Lung microvascular endothelial cell (primary cell): ENCODE measurements around the gene SOBP. TPM values are rescaled to one million over a fixed set of nuclear protein-coding genes. Genes with fewer than 3 reads are reported as not detected.

ENCODE experiments used
- DNase-seq, 2 donors: peaks; one replicate each; pipeline versions ENCODE4 v3.0.0 to v3.0.0-alpha.2; 2010; ENCODE audit warnings: low read depth in 2 of 2
- total RNA-seq: library from RNA; depleted of rRNA; stranded (reverse); fragments of >200 nt; gene quantifications from 2 replicates; pipeline ENCODE4 v1.2.1, GENCODE V29; 2014

The SOBP gene
- total RNA-seq, 1 donor from 2014 or later, result 0.20 TPM

DNA sequence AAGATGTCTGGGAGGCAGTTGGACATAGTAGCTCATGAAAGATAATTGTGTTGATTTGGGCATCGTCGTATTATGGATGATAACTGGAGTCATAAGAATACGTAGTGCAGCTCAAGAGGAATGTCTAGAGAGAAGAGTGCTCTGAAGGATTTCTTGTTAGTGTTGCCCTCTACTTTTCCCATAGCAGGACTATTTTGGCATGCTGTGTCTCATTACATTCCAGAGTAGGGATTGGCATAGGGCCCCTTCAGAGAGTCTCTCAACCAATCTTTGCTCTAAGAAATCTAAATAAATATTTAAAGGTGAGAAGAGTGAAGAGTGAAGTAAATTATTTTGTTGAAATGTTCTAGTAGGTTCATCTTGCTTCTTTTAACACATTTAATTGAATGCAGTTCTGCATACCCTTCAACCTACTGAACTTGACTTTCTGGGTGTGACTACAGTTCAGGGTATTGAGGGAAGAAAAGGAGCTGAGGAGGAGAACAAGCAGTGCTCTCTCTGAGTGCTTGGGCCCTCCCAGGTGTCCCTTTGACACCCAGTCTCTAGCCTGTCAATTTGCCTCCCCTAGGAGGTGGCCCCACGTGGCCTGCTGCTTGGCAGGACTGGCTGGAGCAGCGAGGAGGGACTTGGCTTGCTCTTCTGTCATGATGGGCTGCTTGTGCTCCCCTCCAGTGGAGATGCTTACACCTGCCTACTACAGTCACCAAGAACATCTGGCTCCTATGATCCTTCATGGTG lies 33.3 kb downstream of the SOBP start:
- DNase-seq, result no peak

DNA sequence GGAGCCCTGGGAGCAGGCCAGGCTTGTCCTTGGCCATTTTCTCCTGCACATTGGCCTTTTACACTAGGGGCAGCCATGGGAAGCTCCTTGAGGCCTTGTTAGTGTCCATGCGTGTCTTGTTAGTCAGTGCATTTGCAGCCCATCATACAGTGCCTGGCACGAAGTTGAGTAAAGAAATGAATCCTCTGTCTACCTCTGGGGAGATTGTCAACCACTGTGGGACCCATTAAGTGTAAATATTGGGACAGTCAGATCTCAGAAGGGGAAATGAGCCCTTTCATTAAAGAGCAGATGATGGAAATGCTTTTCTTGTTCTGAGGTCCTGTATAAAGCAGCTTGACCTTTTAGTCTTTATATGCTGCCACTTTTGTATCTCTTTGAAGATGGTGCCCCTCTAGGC lies 33.9 kb downstream of the SOBP start:
- no peak for DNase-seq

DNA sequence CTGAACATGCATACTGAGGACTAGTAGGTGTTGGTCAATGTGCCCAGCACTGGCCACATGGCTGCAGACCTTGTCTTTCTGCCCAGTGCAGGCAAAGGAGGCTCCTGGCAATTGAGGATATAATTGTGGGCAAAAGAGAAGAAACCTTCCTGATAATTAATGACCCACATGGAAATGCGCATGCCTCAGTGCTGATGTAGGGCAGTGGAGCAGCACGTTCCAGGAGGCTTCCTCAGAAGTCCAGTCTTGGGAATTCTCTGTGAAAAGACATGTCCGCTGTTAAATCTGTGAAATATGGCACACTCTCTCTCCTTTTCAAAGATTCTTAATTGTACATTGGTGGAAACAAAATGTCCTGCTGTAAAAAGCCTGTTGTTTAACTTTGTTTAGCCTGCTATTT lies 34.7 kb downstream of the SOBP start:
- DNase-seq, result no peak

DNA sequence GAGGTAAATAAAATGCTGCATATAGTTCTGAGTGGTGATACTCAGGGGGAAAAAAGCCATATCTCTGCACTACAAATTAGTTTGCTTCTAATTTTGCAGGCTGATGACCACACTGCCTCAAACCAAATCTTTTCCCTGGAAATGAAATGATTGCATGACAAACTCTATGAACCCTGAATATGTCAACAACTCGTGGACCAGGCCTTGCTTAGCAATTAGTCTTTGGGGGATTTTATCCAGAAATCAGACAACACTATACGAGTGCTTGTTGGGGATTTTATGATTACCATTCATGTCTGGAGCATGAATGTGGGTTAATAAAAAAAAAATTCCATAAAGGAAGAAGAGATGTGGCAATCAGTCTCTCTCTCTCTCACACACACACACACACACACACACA lies 42.0 kb downstream of the SOBP start:
- no peak for DNase-seq

DNA sequence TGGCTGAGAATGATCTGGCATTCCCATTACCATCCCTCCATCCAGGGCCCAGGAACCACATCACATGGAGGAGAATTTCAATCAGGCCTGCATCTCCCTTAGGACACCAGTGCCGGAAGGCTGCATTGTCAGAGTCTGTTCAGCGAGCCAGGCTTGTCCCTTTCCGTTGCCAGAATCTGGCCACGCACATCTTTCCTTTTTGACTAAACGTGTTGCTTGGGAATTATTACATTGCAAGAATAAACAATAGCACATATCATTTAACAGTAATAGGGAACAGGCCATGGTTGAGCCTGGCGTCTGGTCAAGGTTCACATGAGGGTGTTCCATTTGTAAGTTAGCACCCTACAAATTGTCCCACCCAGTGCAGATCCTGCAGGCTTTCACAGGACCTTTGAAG lies 42.8 kb downstream of the SOBP start:
- DNase-seq, result no peak

DNA sequence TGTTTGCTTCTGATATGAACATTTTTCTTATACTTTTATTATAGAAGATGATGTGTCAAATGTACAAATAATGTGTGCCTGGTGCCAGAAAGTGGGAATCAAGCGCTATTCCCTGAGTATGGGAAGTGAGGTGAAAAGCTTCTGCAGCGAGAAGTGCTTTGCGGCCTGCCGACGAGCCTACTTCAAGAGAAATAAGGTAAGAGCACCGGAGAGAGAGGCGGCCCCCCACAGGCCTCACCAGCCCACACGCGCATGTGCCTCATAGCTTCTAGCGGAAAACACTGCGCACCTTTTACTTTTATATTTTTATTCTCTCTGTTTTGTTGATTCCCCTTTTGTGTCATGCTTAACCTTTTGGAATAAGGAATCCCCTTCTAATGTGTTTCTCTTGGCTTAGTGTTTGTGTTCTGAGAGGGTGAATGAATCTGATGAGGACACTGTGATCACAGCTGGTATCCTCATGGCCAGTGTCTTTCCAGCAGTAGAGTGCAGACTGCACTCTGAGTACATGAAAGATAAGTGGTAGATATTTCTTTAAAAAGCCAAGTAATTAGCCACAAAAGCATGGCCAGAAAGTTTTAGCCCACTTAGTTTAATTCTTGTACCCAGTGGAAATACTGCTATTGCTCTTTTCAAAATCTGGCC lies 43.6 kb downstream of the SOBP start:
- DNase-seq, result no peak

DNA sequence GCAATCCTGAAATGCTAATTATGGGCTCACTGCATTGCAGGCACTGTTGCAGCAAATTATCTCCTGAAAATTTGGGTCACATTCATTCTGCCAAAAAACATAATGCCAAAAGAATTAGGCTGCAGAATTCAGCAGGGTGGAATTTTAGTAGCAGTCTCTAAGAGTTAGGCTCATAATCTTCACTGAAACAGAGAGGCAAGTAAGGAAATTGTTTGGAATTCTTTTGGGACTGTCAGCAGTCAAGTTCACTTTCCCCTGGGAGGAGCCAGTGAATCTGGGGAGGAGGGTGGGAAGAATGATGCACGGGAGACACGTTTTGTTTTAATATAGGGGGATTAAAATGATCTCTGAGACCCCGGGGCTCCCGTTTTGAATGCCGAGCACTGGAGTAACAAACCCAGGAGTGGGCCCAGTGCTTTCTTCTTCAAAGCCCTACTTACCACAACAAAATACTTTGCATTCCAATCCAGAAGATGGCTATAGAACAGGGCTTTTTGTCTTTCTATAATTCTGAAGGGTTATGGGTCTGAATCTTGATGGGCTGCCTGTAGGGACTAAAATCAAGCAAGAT lies 44.7 kb downstream of the SOBP start:
- no peak for DNase-seq

DNA sequence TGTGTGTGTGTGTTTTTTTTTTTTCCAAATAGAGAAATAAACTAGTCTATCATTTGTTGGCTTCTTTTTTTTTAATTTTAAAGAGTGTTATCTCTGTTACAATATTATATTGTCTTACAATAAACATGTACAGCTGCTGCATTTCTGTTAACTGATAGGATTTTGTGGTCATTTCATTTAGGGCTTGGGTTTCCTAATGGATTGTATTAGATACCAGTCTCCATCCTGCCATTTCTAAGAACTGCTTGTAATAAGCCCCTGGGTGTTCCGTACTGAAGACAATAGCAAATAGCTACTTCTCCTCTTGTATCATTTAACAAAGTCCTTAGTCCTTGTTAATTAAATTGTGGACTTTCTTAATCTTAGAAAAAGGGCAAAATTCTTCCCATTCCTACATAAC lies 45.7 kb downstream of the SOBP start:
- DNase-seq, result no peak

DNA sequence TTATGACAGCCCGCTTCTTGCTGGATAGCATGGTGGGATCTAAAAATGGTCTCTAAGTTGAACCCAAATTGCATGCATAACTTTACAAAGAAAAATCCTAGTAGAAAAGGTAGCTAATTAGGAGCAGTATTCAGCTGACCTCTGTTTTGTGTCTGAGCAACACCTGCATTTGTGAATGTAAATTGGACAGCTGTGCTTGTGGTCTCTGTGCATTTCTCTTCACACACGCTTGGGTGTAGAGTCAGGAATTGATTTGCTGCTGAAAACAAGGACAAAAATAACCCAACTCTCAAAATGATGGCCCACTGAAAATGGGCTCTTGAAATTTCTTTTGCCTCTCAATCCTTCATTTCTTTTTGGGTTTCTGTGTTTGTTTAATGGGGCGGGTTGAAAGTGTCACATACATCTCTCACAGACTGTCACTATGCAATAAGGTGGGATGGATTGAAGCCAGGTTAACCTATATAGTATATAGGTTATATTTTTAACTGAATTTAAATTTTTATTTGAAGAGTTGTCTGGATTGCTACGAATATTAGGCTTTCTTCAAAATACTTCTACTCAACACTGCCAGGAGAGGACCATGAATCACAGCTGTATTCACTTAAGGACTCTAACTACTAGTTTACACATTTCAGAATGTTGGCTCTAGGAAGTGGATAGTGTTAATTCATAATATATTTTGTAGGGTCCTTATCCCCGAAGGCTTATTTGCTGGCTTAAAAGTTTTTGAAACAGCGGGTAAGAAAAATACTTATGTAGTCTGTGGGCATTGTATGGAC lies 46.5 kb downstream of the SOBP start:
- DNase-seq, result no peak

DNA sequence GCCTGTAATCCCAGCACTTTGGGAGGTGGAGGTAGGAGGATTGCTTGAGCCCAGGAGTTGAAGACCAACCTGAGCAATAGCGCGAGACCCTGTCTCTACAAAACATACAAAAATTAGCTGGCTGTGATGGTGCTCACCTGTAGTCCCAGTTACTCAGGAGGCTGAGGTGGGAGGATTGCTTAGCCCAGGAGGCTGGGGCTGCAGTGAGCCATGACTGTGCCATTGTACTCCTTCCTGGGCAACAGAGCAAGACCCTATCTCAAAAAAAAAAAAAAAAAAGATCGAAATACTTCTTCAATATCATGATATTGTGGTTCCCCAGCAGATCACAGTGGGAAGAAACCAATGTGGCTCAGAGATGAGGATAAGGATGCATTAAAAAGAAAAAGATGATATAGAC lies 47.6 kb downstream of the SOBP start:
- no peak for DNase-seq

DNA sequence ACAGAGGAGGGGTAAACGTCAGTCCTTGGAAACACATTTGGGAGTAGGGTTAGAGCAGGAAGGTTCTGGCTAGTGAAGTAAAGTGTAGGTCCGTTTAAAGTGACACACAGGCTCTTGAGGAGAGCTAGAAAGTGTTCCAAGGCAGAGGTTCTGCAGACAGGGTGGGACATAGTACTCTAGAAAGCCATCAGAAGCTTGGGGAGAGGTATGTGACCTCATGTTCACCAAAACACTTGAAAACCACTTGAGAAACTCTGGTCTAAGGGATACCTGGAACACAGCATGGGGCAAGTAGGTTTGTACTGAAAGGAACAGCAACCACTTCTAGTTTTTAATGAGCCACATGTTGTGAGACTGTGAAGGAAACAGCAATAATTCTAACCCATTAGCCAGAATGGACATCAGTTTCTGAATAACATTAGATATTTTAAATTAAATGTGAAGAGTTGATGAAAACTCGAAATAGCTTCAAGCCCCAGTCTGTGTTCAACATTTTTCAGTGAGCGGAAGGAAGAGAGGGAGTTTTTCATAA lies 49.0 kb downstream of the SOBP start:
- DNase-seq, result no peak

DNA sequence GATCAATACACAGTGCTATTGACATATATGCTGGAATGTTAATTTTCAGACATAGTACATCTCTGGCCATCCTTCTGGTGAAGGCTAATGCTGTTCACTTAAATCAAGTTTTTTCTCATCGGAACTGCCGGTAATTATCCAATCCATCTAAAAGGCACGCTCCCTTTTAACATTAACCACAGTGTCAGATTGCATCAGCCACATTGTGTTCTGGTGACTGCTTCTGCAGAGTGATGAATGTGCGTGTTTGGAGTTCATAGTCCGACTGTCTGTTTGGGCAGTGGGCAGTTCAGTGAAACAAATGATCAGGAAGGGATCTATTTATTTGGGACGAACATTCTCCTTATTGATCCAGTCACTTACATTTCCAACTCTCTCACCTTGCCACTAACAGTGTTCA lies 49.5 kb downstream of the SOBP start:
- no peak for DNase-seq

DNA sequence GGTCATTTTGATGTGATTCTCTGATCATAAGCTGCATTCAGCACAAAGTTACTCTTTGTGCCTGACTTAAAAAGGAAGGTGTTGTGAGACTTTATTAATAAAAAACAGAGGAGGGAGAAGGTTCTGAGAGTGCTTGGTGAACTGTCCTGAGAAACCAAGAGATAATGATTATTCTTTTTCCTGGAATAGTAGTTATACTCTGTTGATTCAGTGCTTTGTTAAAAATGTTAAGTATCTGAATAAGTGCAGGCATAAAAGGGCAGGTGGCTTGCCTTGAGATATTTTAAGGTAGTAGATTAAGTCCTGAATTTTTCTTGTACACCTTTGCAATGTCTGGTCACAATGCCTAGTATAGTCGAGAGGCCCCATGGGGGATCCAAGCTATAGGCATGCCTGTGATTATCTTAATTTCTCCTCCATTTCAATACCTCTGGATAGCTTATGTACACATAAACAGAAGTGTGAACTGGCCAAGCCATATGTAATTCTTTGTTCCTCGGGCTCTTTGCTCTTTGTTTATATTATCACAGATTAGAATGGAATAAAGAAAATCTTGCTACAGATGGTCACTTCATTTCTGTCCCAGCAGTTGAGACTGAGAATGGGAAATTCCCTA lies 50.0 kb downstream of the SOBP start:
- DNase-seq, result no peak

DNA sequence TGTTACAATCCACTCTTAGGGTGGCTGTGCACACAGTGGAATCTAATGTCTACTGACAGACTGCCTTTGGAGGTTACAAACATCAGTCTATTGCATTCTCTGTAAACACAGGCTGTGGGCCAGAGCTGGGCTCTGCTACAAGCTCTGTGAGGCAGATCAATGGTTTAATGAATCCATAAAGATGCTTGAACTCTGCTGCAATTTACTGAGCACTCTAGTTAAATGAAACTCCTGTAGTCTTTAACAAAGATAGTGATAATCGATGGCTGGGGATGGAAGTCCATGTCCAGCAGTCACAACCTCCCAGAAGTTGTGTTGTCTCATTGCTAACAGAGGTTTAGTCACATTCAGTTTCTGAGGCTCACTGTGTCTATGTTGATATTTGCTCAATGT lies 50.5 kb downstream of the SOBP start:
- DNase-seq, result no peak

DNA sequence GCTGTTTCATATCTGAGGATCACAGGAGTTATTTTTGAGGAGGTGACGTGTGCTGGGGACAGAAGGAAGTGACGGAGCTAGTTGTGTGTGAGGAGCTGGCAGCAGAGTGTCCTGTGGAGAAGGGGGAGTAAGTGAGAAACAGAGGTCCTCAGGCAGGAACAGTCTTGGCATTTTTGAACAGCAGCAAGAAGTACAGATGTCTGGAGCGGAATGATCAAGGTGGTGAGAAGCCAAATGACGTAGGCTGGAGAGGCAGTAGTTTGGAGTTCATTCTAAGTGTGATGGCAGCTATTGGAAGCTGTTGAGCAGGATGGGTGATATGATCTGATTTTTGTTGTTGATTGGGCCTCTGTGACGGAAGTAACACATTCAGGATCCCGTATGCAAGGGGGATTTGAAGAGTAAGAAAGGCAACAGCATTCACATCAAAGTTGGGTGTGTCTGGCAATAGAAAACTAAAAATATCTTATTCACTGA lies 52.3 kb downstream of the SOBP start:
- no peak for DNase-seq

DNA sequence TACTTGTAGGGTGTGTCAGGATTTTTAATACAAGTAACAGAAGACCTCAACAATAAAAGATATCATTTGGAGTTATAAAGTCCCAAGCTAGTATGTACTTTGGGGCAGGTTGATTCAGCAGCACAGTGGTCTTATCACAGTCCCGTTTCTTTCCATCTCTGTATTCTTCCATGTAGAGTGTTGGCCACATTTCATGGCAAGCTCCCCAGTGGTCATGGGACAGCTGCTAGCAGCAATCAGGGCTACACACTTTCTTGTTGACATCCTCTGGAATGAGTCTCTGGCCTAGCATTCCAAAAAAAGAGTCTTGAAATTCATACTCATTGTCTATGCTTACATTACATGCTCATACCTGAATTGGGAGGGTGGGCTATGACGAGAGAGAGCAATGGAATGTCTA lies 53.2 kb downstream of the SOBP start:
- DNase-seq, result no peak

DNA sequence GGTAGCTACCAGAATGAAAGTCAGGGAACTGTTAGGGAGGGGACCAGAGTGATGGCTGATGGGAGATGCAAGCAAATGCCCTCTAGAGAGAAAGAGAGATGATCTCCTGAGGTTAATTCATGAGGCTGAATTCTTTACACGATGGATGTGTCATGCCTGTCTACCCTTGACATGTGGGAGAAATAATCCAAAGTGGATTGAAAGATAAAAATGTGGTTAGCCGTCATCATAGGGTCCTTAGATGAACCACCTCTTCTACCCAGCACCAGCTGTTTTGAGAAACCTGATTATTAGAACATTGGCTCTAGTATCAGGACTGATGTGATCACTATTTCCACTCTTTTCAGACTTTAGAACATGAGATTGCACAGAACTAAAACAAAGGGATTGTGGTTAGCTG lies 53.6 kb downstream of the SOBP start:
- no peak for DNase-seq

DNA sequence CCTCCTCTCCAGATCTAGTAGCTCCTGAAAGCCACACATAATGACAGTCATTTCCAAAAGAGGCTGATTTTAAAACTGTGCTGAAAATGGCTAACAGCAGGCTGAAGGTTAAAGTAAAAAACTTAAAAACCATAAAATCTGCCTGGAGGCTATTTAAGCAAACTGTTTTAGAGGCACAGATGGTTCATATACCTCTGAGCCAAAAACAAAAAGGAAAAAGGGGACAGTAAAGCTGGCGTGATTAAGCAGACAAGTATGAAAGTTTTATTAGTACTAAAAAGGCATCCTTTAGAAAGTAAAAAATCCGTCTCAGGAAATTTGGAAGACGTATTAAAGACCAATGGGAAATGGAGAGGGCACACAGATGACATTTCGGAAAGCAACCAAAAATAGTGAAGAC lies 55.8 kb downstream of the SOBP start:
- no peak for DNase-seq

DNA sequence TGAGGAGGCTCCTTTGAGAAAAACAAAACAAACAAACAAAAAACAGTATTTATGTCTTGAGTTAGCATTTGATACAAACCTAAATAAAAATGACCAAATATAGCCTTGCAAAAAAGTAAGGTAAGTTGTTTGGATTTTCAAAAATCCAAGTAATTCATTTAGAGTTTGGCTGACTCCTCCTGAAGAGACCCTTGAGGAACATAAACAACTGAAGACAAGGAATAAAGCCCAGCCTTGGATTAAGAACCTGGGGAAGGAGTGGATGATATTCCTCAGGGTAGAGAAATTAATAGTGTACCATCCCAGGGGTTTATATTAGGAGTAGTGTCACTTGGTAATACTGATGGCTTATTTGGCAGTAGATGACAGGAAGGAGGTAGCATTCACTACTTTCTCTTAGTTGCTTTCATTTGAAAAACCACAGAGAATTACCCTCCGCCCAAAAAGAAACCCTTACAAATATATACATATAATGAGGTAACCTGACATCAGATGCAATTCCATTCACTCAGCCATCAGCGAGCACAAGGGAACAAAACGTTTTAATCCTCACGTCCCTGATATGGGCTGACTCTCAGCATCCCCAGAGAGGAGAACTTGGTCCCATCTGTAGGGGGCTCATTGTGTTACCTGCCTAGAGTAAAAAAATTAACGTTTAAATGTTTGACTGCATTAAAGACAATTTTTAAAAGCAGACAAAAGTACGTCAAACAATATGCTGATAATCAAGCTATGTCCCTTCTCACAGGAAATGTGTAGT lies 57.0 kb downstream of the SOBP start:
- DNase-seq, result no peak

DNA sequence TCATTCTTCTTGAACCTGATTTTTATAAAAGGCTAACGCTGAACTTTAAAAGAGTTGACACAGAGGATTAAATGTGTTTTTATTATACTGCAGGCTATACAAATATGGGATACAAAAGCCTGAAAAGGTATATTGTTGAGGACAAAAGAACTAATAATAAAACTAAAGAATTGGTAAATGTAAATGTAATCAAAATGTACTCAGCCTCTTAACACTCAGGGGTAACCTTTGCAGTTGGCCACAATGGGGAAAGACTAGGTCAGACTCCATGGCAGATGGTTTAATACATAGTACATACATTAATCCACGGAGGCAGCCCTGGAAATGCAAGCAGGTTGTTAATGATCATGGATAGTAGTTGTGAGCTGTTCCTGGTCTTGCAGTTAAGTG lies 57.5 kb downstream of the SOBP start:
- DNase-seq, result no peak
